Stimulated activated CD4-positive, alpha-beta T cell treated with anti-CD3 and anti-CD28 coated beads, Interleukin-12 subunit alpha, Interleukin-12 subunit beta, amount 100 ng/mL, for 24 hours (primary cell): ENCODE results near the gene ACADS.
"Not testable (repeated sequence)": the region's sequence is repeated elsewhere in the genome, so short reads cannot be mapped to it uniquely, and the experiment has no call there.

Source experiments
- DNase-seq, 2 experiments: peaks; one replicate each; pipeline ENCODE4 v3.0.0-alpha.2; 2020; ENCODE audit warnings: low read depth in 2 of 2

The ACADS gene

GRCh38 chr12:120726510-120726793 lies 826 bp downstream of the ACADS start:
- no peak for DNase-seq

- no peak for DNase-seq
Measured at GRCh38 chr12:120726961-120727360, 1.3 kb downstream of the ACADS start.

- DNase-seq = not testable (repeated sequence)
Measured at GRCh38 chr12:120732198-120732597, 6.6 kb downstream of the ACADS start.

GRCh38 chr12:120733574-120733973 lies 7.9 kb downstream of the ACADS start:
- DNase-seq = no peak

GRCh38 chr12:120734210-120734609 lies 8.6 kb downstream of the ACADS start:
- DNase-seq = no peak

GRCh38 chr12:120735181-120735580 lies 9.6 kb downstream of the ACADS start:
- DNase-seq = no peak

GRCh38 chr12:120736404-120737331 lies 11.0 kb downstream of the ACADS start:
- DNase-seq = no peak

GRCh38 chr12:120737557-120738251 lies 12.1 kb downstream of the ACADS start:
- DNase-seq = no peak

GRCh38 chr12:120738252-120739030 lies 12.8 kb downstream of the ACADS start:
- DNase-seq = no peak

GRCh38 chr12:120739031-120739762 lies 13.6 kb downstream of the ACADS start:
- DNase-seq = no peak

GRCh38 chr12:120739821-120740613 lies 14.4 kb downstream of the ACADS start:
- DNase-seq = no peak

GRCh38 chr12:120740871-120741270 lies 15.2 kb downstream of the ACADS start:
- no peak for DNase-seq

- DNase-seq = no peak
Measured at GRCh38 chr12:120741476-120742421, 16.1 kb downstream of the ACADS start.

GRCh38 chr12:120744922-120745493 lies 19.4 kb downstream of the ACADS start:
- DNase-seq = no peak

- DNase-seq = no peak
Measured at GRCh38 chr12:120748242-120748641, 22.6 kb downstream of the ACADS start.

GRCh38 chr12:120749256-120749655 lies 23.6 kb downstream of the ACADS start:
- DNase-seq = no peak

GRCh38 chr12:120750806-120751205 lies 25.2 kb downstream of the ACADS start:
- no peak for DNase-seq

- DNase-seq = no peak
Measured at GRCh38 chr12:120751389-120751788, 25.8 kb downstream of the ACADS start.

- DNase-seq = no peak
Measured at GRCh38 chr12:120754792-120755191, 29.2 kb downstream of the ACADS start.
